NCI-H2029 (cell line): Measurements from ENCODE around the gene SLC4A3.
A peak's percentile ranks its signal among the peaks of the same experiment; 100 is the strongest.

ENCODE experiments used
- DNase-seq: peaks from one replicate; lab custom pipeline; 2025; lab: John Stamatoyannopoulos, UW

SLC4A3 gene

GRCh38 chr2:219627103-219628100 lies at the start of gene SLC4A3:
SLC4A3 (plus strand) TSS chr2:219627630; CDS start chr2:219627993, 363 bp downstream.
- DNase-seq = no peak

GRCh38 chr2:219578811-219579613 lies 48.4 kb upstream of the SLC4A3 start:
- DNase-seq = no peak

- no peak for DNase-seq
Measured at GRCh38 chr2:219581346-219581745, 46.1 kb upstream of the SLC4A3 start.

- DNase-seq = no peak
Measured at GRCh38 chr2:219591091-219591490, 36.3 kb upstream of the SLC4A3 start.

- DNase-seq = no peak
Measured at GRCh38 chr2:219592736-219593135, 34.7 kb upstream of the SLC4A3 start.

GRCh38 chr2:219593154-219593553 lies 34.3 kb upstream of the SLC4A3 start:
- DNase-seq = no peak

- no peak for DNase-seq
Measured at GRCh38 chr2:219595256-219595655, 32.2 kb upstream of the SLC4A3 start.

- DNase-seq = no peak
Measured at GRCh38 chr2:219596954-219597551, 30.4 kb upstream of the SLC4A3 start.

- DNase-seq = peak; percentile 92
Measured at GRCh38 chr2:219597552-219598307, 29.7 kb upstream of the SLC4A3 start, which contains the start of gene STK11IP. STK11IP (plus strand) TSS chr2:219597857; CDS start chr2:219598120, 263 bp downstream.

GRCh38 chr2:219598308-219599078 lies 28.9 kb upstream of the SLC4A3 start:
- peak; percentile 1 for DNase-seq

- no peak for DNase-seq
Measured at GRCh38 chr2:219603771-219604170, 23.7 kb upstream of the SLC4A3 start.

GRCh38 chr2:219605607-219605954 lies 21.8 kb upstream of the SLC4A3 start:
- DNase-seq = no peak

GRCh38 chr2:219607931-219608330 lies 19.5 kb upstream of the SLC4A3 start:
- no peak for DNase-seq

GRCh38 chr2:219608399-219608964 lies 18.9 kb upstream of the SLC4A3 start:
- no peak for DNase-seq

GRCh38 chr2:219609149-219609750 lies 18.2 kb upstream of the SLC4A3 start:
- no peak for DNase-seq

- no peak for DNase-seq
Measured at GRCh38 chr2:219611306-219611705, 16.1 kb upstream of the SLC4A3 start.

GRCh38 chr2:219611866-219612576 lies 15.4 kb upstream of the SLC4A3 start:
- no peak for DNase-seq

GRCh38 chr2:219612577-219613286 lies 14.7 kb upstream of the SLC4A3 start:
- peak; percentile 3 for DNase-seq
